ENCODE results near the gene AGA.

Gene AGA

GRCh38 chr4:177408023-177408422, 34.2 kb downstream of the AGA start:
- H2AFZ ChIP-seq (ENCODE audit: low read length) = no peak overlapping the region
- H3K9me3 ChIP-seq (ENCODE audit: insufficient read depth, low read depth, low read length) = no peaks in the 10 kb centered on the region
- H3K9ac ChIP-seq (ENCODE audit: low read depth, low read length, poor library complexity, severe bottlenecking) = no peak overlapping the region

GRCh38 chr4:177405508-177405907, 36.7 kb downstream of the AGA start:
- H2AFZ ChIP-seq (ENCODE audit: low read length) = no peak overlapping the region
- H3K4me3 ChIP-seq (ENCODE audit: low read length, poor library complexity, severe bottlenecking) = no peak overlapping the region
- no peaks in the 10 kb centered on the region for H3K79me2 ChIP-seq (ENCODE audit: insufficient read depth, low read length)
- no peaks in the 10 kb centered on the region for H3K36me3 ChIP-seq (ENCODE audit: insufficient read depth, low read length)
- no peaks in the 10 kb centered on the region for H3F3A ChIP-seq (ENCODE audit: low read depth)
- H3K9me3 ChIP-seq (ENCODE audit: insufficient read depth, low read depth, low read length) = no peaks in the 10 kb centered on the region
- H3K27me3 ChIP-seq (ENCODE audit: insufficient read depth, low read length, poor library complexity, severe bottlenecking) = no peaks in the 10 kb centered on the region
- H4K20me1 ChIP-seq (ENCODE audit: insufficient read depth, low read length, poor library complexity, severe bottlenecking) = no peaks in the 10 kb centered on the region
- H3K9me2 ChIP-seq (replicated peaks; ENCODE audit: low read depth, low read length) = no peaks in the 10 kb centered on the region
- TF ChIP-seq CTCF (conservative IDR thresholded peaks at IDR 0.05; ENCODE audit: low read length) (no peak), EZH2phosphoT487 (IDR thresholded peaks at IDR 0.05; ENCODE audit: borderline replicate concordance) (no peak)
- H3K4me2 ChIP-seq (ENCODE audit: low read depth, low read length, poor library complexity, severe bottlenecking) = no peak overlapping the region
- H3K9ac ChIP-seq (ENCODE audit: low read depth, low read length, poor library complexity, severe bottlenecking) = no peak overlapping the region
- H3K4me1 ChIP-seq (ENCODE audit: insufficient read depth, low read length, poor library complexity, severe bottlenecking) = peaks cover 9% of the 10 kb centered on the region

More at GRCh38 chr4:177408023-177408422, 34.2 kb downstream of the AGA start:
- Histone ChIP-seq H3K4me1 (ENCODE audit: insufficient read depth, low read length, poor library complexity, severe bottlenecking) (no peaks in the 10 kb centered on the region), H3F3A (ENCODE audit: low read depth) (no peaks in the 10 kb centered on the region), H3K9me2 (replicated peaks; ENCODE audit: low read depth, low read length) (no peaks in the 10 kb centered on the region), H3K4me3 (ENCODE audit: low read length, poor library complexity, severe bottlenecking) (no peak overlapping the region), H3K36me3 (ENCODE audit: insufficient read depth, low read length) (no peaks in the 10 kb centered on the region), H3K79me2 (ENCODE audit: insufficient read depth, low read length) (no peaks in the 10 kb centered on the region), H3K27me3 (ENCODE audit: insufficient read depth, low read length, poor library complexity, severe bottlenecking) (no peaks in the 10 kb centered on the region), H4K20me1 (ENCODE audit: insufficient read depth, low read length, poor library complexity, severe bottlenecking) (no peaks in the 10 kb centered on the region), H3K4me2 (ENCODE audit: low read depth, low read length, poor library complexity, severe bottlenecking) (no peak overlapping the region)
- TF ChIP-seq CTCF (conservative IDR thresholded peaks at IDR 0.05; ENCODE audit: low read length) (no peak), EZH2phosphoT487 (IDR thresholded peaks at IDR 0.05; ENCODE audit: borderline replicate concordance) (no peak)

- Histone ChIP-seq H3K9me3 (ENCODE audit: insufficient read depth, low read depth, low read length) (no peaks in the 10 kb centered on the region), H4K20me1 (ENCODE audit: insufficient read depth, low read length, poor library complexity, severe bottlenecking) (no peaks in the 10 kb centered on the region), H3K4me1 (ENCODE audit: insufficient read depth, low read length, poor library complexity, severe bottlenecking) (peaks cover 9% of the 10 kb centered on the region), H3K9ac (ENCODE audit: low read depth, low read length, poor library complexity, severe bottlenecking) (no peak overlapping the region), H2AFZ (ENCODE audit: low read length) (no peak overlapping the region), H3K4me2 (ENCODE audit: low read depth, low read length, poor library complexity, severe bottlenecking) (no peak overlapping the region), H3K27me3 (ENCODE audit: insufficient read depth, low read length, poor library complexity, severe bottlenecking) (no peaks in the 10 kb centered on the region), H3K36me3 (ENCODE audit: insufficient read depth, low read length) (no peaks in the 10 kb centered on the region), H3F3A (ENCODE audit: low read depth) (no peaks in the 10 kb centered on the region), H3K79me2 (ENCODE audit: insufficient read depth, low read length) (no peaks in the 10 kb centered on the region), H3K9me2 (replicated peaks; ENCODE audit: low read depth, low read length) (no peaks in the 10 kb centered on the region), H3K4me3 (ENCODE audit: low read length, poor library complexity, severe bottlenecking) (no peak overlapping the region)
- TF ChIP-seq EZH2phosphoT487 (IDR thresholded peaks at IDR 0.05; ENCODE audit: borderline replicate concordance) (no peak), CTCF (conservative IDR thresholded peaks at IDR 0.05; ENCODE audit: low read length) (no peak)
Observed at GRCh38 chr4:177404986-177405385, 37.3 kb downstream of the AGA start.
